Progenitor cell of endocrine pancreas (in vitro differentiated cells): ENCODE results near the gene ITSN2. TPM values are rescaled to one million over a fixed set of nuclear protein-coding genes. Genes with fewer than 3 reads are reported as not detected.

ENCODE experiments used
- DNase-seq: peaks from one replicate; pipeline ENCODE4 v3.0.0; 2021; ENCODE audit warnings: low spot score; ENCODE audit not compliant: unreplicated experiment
- H3K27ac Mint-ChIP-seq: 2 replicates; pipeline ENCODE4 v1.8.0; 2021; ENCODE audit warnings: mild to moderate bottlenecking, moderate library complexity, mixed read lengths
- H3K27me3 Mint-ChIP-seq: 2 replicates; pipeline ENCODE4 v1.8.0; 2021; ENCODE audit warnings: mixed read lengths
- H3K36me3 Mint-ChIP-seq: 2 replicates; pipeline ENCODE4 v1.8.0; 2022; ENCODE audit warnings: mixed read lengths; ENCODE audit not compliant: insufficient read depth
- H3K4me1 Mint-ChIP-seq: 2 replicates; pipeline ENCODE4 v1.8.0; 2021; ENCODE audit warnings: low read depth, mixed read lengths
- H3K4me3 Mint-ChIP-seq: 2 replicates; pipeline ENCODE4 v1.8.0; 2021; ENCODE audit warnings: low read depth, mild to moderate bottlenecking, moderate library complexity, mixed read lengths
- H3K9me3 Mint-ChIP-seq: 2 replicates; pipeline ENCODE4 v1.8.0; 2021; ENCODE audit warnings: low read depth, mixed read lengths
- CTCF ChIP-seq: fragments of 200-600 bp; sonication (generic); IDR thresholded peaks from one replicate; pipeline ENCODE4 v1.5.0; 2021; ENCODE audit warnings: antibody characterized with exemption, mild to moderate bottlenecking; ENCODE audit not compliant: unreplicated experiment
- total RNA-seq: library from RNA; stranded (reverse); gene quantifications from 2 replicates; pipeline ENCODE4 v1.2.1, GENCODE V29; 2021

Gene ITSN2
- total RNA-seq, 1 donor from 2014 or later, result 26.7 TPM

DNA sequence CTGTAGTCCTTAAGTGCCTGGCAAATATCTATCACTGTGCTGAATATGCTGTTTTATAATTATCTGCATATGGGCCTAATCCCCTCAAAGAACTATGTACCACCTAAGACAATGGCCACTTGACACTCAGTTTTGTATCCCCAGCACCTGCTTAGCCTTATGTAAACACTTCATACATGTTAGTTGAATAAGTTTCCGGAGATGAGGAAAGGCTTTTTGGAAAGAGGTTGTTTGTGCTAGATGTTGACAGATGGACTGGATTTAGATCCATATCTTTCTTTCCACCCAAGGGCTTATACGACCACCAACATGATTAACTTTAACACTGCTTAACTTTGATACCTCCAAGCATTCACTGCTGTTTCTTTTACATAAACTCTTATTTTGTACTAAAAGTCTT, 122.2 kb downstream of the ITSN2 start:
- peaks cover 13% of the 10 kb centered on the region for H3K4me1 Mint-ChIP-seq
- H3K36me3 Mint-ChIP-seq, result peaks cover 3% of the 10 kb centered on the region
- DNase-seq, result no peak
- no peaks in the 10 kb centered on the region for H3K9me3 Mint-ChIP-seq
- no peak overlapping the region for H3K27ac Mint-ChIP-seq
- H3K4me3 Mint-ChIP-seq, result no peak overlapping the region
- H3K27me3 Mint-ChIP-seq, result peaks cover 5% of the 10 kb centered on the region
- TF ChIP-seq CTCF, result no peak

DNA sequence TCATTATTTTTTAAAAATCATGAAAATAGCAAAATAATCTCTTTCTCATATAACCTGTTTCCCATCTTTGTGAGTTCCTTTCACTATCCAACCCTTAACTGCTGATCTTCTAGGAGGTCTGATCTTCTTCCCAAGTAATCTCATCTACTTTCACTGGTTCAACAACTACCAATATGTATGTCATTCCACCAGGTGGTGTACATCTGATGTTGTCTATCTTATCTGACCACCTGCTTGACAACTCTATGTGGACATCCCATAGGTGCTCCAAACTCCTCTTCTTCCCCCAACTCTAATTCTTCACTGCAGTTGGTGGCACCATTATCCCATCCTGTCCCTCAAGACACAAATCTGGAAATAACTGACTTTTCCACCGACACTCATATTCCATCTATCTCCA, 123.0 kb downstream of the ITSN2 start:
- H3K9me3 Mint-ChIP-seq, result no peaks in the 10 kb centered on the region
- H3K4me1 Mint-ChIP-seq, result peaks cover 13% of the 10 kb centered on the region
- H3K36me3 Mint-ChIP-seq, result no peaks in the 10 kb centered on the region
- H3K4me3 Mint-ChIP-seq, result no peak overlapping the region
- H3K27ac Mint-ChIP-seq, result no peak overlapping the region
- H3K27me3 Mint-ChIP-seq, result peaks cover 5% of the 10 kb centered on the region
- DNase-seq, result no peak
- no peak for TF ChIP-seq CTCF

- DNase-seq, result no peak
- Mint-ChIP-seq H3K27me3 (peaks cover 3% of the 10 kb centered on the region), H3K4me1 (peaks cover 14% of the 10 kb centered on the region), H3K27ac (no peak overlapping the region), H3K36me3 (no peaks in the 10 kb centered on the region), H3K9me3 (no peaks in the 10 kb centered on the region), H3K4me3 (no peak overlapping the region)
- TF ChIP-seq CTCF, result no peak
Measured at GRCh38 chr2:24233321-24233720, 127.0 kb downstream of the ITSN2 start.

- Mint-ChIP-seq H3K36me3 (no peaks in the 10 kb centered on the region), H3K4me1 (peaks cover 14% of the 10 kb centered on the region), H3K27ac (no peak overlapping the region), H3K4me3 (no peak overlapping the region), H3K27me3 (no peaks in the 10 kb centered on the region), H3K9me3 (no peaks in the 10 kb centered on the region)
- TF ChIP-seq CTCF, result no peak
- no peak for DNase-seq
Measured at GRCh38 chr2:24231461-24231881, 128.9 kb downstream of the ITSN2 start.

- Mint-ChIP-seq H3K36me3 (peaks cover 4% of the 10 kb centered on the region), H3K27ac (no peak overlapping the region), H3K27me3 (no peaks in the 10 kb centered on the region), H3K4me3 (no peak overlapping the region), H3K9me3 (no peaks in the 10 kb centered on the region), H3K4me1 (peaks cover 7% of the 10 kb centered on the region)
- no peak for DNase-seq
- TF ChIP-seq CTCF, result peak; percentile 41
Measured at GRCh38 chr2:24228470-24228869, 131.9 kb downstream of the ITSN2 start.
